Measurements from ENCODE around the gene FAM81A.

GRCh38 chr15:59543721-59544547, 105.9 kb downstream of the FAM81A start:
- TF ChIP-seq POLR2A (IDR thresholded peaks at IDR 0.05) (no peak), CTCF (IDR thresholded peaks at IDR 0.05) (no peak)
